Raji (cell line): ENCODE results near the gene TEAD3.

Experiments
- POLR2A ChIP-seq: IDR thresholded peaks from 2 replicates; pipeline ENCODE4 v1.6.1; 2011; ENCODE audit warnings: low read depth, low read length, control low read depth; ENCODE audit not compliant: insufficient read depth

TEAD3 gene

GRCh38 chr6:35518566-35519312 lies 21.9 kb upstream of the TEAD3 start:
- no peak for TF ChIP-seq POLR2A

DNA sequence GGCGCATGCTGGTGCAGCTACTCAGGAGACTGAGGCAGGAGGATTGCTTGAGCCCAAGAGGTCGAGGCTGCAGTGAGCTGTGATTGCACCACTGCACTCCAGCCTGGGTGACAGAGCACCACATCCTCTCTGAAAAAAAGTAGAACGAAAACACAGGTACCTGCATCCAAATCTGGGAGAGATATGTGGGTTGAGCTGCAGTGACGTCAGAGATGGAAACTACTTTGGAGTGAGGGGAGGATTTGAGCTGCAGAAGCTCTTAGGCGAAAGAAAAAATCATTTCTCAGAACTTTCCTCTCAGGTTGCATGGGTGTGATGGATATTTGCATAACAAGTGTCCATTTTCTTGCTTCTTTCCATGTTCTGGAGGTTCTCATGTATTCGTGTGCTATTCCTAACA lies 19.8 kb upstream of the TEAD3 start:
- TF ChIP-seq POLR2A: no peak

- no peak for TF ChIP-seq POLR2A
Measured at GRCh38 chr6:35514587-35514986, 17.7 kb upstream of the TEAD3 start.

DNA sequence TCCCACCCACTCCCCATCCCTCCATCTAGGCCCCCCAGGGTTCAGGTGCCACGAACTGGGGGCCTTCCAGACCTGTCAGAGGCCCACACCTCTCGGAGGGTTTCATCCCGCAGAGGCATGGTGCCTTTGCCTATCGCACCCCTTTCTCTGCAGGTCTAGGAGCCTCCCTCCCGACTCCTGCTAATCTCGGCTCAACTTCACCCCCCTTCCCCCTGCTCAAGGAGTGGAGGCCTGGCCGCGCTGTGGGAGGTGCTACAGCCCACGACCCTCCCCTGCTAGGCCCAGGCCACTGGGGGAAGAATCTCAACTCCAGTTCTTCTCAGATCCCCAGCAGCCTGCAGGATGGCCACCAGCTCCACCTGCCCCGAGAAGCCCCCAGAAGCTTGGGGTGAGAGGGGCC lies 15.9 kb upstream of the TEAD3 start, which contains the start of gene TULP1:
TULP1 (minus strand) TSS at position 157 of the 400 bp plus-strand sequence; CDS start at position 119, 38 bp downstream.
- no peak for TF ChIP-seq POLR2A

DNA sequence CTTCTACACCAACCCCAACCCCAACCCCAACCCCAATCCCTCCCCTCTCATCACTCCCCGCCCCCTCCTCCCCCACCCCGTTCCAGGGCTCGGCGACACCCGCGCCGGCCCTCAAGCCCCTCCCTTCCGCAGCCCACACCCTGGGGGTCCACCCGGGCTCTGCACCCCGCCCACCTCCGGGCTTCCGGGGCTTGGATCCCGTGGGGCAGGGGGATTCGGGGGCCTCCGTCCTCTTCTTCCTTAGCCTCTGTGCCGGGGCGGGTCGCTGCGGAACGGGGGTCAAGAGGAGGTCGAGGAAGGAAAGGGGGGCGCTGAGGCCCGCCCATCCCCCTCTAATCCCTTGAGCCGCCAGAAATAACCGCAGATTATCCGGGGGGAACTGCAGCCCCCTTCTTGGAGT lies 15.1 kb upstream of the TEAD3 start:
- no peak for TF ChIP-seq POLR2A

DNA sequence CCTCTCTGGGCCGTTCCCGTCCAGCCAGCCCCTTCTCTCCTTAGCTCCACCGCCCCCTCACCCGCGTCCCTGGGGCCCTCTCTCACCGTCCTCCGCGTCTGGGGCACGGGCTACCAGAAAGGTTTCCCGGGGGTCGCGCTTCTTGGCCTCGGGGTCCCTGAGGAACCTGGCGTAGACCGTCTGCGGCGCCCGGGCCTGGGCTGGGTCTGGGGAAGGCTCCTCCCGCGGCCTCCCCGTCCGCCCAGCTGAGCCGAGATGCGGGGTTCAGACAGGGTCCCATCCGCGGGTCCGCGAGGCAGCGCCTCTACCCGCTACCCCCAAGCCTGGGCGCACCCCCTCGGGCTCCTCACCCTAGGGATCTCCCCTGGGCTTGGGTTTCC lies 14.7 kb upstream of the TEAD3 start:
- no peak for TF ChIP-seq POLR2A

DNA sequence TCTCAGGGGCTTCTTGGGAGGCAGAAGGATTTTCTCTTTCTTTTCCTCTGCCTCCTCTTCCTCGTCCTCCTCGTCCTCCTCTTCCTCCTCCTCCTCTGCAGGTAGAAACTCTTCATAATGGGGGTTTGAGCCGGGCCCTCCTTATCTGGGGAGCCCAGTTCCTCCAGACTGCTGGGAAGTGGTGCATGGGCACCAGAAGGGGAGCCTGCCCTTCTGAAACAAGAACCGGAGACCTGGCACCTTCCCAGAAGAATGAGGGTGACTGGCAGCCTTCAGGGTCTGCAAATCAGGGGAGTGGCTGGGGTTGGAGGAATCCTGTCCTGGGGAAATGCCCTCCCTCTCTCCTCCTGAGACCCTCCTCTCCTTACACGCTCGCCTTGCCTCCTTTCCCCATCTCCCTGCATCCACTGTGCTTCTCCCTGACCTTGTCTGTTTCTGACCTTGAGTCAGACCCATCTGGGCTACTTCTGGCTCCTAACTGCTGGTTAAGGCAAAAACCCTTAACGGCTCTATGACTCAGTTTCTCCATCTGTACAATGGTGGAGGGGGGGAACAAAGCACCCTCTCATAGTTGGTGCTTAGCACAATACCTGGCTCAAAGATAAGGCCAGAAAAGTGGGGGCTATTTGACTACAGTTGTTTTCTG lies 14.2 kb upstream of the TEAD3 start:
- TF ChIP-seq POLR2A: no peak

DNA sequence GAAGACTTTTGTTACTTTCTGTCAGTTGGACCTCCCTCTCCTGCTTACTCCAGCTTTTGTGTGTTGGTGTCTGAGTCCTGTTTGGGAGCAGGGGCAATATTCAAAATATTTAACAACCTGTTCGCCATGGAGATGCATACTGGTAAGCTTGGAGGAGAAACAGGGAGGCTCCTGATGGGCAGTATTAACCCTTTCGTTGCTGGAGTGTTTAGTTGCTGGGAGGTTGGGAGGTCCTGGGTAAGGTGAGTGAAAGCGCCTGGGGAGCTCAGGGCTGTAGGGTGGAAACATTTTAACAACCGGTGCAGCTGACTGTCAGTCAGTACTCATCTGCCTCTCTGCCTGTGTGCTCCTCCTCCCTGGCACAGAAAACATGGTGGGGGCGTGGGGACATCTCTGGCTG lies 11.7 kb upstream of the TEAD3 start:
- TF ChIP-seq POLR2A: no peak

- no peak for TF ChIP-seq POLR2A
Measured at GRCh38 chr6:35508027-35508426, 11.1 kb upstream of the TEAD3 start.

GRCh38 chr6:35507221-35507620 lies 10.3 kb upstream of the TEAD3 start:
- no peak for TF ChIP-seq POLR2A

- no peak for TF ChIP-seq POLR2A
Measured at GRCh38 chr6:35506536-35506935, 9.7 kb upstream of the TEAD3 start.

GRCh38 chr6:35505999-35506412 lies 9.1 kb upstream of the TEAD3 start:
- TF ChIP-seq POLR2A: no peak

DNA sequence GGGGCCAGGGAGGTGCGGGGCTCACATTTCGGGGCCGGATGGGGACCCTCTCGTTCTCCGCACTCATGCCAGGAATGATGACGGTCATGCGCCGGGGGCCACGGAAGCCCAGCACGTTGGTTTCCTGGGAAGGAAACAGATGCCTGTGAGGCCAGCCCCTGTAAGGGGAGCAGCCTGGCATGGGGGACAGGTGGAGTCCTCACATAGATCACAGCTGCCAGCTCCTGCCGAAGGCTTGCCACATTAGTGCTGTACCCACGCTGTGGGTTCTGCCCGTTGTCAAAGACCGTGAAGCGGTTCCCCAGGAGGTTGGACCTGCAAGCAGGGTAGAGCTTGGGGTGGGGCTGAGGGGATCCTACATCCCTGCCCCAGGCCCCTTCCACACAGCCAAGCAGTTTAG lies 6.7 kb upstream of the TEAD3 start:
- TF ChIP-seq POLR2A: no peak

DNA sequence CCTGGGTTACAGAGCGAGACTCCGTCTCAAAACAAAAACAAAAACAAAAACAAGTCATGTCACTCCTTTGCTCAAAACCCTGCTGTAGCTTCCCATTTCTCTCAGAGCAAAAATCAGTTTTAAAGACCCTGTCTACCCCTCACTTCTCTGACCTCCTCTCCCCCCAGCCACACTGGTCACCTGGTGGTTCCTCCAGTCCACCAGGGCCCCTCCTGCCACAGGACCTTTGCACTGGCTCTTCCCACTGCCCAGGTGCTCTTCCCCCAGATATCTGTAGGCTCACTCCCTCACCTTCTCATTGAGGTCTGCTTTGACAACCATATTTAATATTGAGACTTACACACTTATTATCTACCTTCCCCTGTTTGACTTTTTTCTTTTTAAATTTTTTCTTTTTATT lies 4.9 kb upstream of the TEAD3 start:
- TF ChIP-seq POLR2A: no peak

- no peak for TF ChIP-seq POLR2A
Measured at GRCh38 chr6:35500782-35501181, 3.9 kb upstream of the TEAD3 start.

DNA sequence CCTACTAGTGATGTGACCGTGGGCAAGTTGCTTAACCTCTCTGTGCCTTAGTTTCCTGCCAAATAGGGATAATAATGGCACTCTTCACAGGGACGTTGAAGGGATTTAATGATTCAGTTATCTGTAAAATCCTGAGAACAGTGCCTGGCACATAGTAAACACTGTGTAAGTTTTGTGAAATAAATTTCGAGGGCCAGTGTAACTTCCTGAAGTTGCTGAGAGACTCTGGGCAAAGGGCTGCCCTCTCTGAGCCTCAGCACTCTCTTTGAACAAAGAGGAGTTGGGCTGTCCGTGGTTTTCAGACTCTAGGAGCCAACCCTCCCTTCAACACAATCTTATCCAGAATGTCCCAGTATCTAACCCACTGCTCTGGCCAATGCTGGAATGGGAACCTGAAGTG lies 2.5 kb upstream of the TEAD3 start:
- TF ChIP-seq POLR2A: no peak
